Stromal cell of bone marrow (primary cell): ENCODE measurements around the gene SEC14L1.

ENCODE experiments used
- DNase-seq: peaks from one replicate; pipeline ENCODE4 v3.0.0-alpha.2; 2012; ENCODE audit warnings: low read depth

Gene SEC14L1

DNA sequence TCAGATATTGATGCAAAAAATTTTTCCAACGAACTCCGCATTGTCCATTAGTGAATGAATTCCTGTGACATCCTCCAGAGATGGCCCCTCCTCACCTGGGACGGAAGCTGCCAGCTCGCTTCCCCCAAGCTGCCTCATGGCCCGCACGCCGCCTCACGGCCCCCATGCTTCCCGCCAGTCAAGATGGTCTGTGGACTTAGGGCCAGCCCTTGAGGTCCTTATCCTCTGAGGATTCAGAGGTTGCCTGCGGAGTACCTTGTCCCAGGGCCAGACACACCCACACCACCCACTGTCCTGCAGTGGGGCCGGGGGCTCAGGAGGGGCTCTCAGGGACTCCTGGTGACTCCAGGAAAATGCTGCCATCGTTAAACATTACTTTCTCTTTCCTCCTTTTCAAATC lies 73.6 kb downstream of the SEC14L1 start:
- no peak for DNase-seq

GRCh38 chr17:77214743-77215142 lies 74.0 kb downstream of the SEC14L1 start:
- no peak for DNase-seq

DNA sequence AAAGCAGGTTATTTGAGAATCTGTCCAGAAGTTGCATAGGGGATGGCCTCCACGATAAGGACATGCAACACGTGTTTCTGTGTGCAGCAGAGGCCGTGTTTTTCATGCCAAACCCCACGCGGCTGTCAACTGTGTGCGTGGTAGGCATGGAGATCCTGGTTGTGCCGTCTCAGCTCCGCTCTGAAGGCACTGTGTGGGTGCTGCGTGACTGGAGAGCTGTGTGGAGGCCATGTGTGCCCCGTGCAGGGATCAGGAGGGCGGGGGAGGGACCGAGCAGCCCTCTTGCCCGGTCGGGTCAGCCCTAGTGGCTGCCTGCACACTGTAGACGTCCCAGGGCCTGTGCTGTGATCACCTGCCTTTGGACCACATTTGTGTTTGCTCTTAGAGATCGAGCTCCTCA lies 74.5 kb downstream of the SEC14L1 start:
- DNase-seq, result no peak

GRCh38 chr17:77216486-77216885 lies 75.7 kb downstream of the SEC14L1 start:
- DNase-seq, result no peak

DNA sequence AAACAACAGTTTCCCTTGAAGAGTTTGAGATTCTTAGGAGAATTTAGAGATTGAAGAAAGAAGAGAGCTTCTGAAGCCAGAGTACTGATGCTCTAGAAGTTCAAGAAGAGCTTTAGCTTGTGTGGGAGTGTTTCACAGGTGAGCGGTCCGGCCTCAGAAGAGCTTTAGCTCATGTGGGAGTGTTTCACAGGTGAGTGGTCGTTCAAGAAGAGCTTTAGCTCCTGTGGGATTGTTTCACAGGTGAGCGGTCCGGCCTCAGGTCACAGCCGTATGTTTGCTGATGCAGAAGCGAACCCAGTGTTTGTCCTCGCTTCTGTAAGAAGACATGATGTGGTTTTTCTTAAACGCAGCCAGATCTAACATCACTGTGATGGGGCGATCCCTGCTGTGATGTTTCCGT lies 76.4 kb downstream of the SEC14L1 start:
- no peak for DNase-seq

GRCh38 chr17:77217566-77217965 lies 76.8 kb downstream of the SEC14L1 start:
- no peak for DNase-seq

DNA sequence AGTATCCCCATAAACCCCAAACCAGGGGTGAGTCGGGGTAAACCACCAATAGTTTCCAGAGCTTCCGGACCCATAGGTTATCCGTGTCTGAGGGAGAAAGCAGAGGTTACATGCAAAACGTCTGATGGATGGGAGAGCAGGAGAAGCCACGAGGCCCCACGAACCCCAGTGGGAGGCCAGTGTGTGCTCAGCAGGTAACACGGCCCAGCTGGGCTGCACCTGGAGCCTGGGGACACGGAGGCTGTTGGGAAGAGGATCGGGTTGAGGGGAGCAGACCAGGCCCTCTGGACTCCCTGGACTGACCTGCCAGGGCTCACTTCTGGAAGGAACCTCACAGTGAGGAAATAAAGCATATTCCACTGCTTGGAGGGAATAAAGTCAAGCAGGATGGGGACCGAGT lies 78.1 kb downstream of the SEC14L1 start:
- no peak for DNase-seq

DNA sequence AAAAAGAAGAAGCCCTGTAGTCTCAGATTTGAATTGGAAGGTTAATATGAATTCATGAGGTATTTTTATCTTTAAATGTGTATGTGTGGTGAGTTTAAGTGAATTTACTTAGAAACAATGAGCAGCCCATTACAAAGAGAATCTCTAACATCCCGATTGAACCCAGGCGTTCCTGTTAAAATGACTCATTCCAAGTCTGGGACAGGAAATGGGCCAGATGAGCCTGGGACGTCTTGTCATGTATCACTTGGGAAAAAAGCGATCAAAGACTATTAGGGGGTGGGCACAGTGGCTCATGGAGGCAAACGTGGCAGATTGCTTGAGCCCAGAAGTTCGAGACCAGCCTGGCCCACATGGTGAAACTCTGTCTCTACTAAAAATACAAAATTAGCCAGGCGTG lies 81.6 kb downstream of the SEC14L1 start:
- no peak for DNase-seq

GRCh38 chr17:77223642-77224420 lies 83.1 kb downstream of the SEC14L1 start:
- no peak for DNase-seq

DNA sequence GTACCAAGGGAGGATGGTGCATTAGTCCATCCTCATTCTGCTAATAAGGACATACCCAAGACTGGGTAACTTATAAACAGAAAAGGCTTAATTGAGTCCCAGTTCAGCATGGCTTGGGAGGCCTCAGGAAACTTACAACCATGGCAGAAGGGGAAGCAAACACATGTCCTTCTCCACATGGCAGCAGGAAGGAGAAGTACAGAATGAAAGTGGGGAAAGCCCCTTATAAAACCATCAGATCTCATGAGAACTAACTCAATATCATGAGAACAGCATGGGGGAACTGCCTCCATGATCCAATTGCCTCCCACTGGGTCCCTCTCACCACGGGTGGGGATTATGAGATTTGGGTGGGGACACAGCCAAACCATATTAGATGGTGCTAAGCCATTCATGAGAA lies 84.5 kb downstream of the SEC14L1 start:
- no peak for DNase-seq

GRCh38 chr17:77227461-77228240 lies 86.9 kb downstream of the SEC14L1 start:
- no peak for DNase-seq

DNA sequence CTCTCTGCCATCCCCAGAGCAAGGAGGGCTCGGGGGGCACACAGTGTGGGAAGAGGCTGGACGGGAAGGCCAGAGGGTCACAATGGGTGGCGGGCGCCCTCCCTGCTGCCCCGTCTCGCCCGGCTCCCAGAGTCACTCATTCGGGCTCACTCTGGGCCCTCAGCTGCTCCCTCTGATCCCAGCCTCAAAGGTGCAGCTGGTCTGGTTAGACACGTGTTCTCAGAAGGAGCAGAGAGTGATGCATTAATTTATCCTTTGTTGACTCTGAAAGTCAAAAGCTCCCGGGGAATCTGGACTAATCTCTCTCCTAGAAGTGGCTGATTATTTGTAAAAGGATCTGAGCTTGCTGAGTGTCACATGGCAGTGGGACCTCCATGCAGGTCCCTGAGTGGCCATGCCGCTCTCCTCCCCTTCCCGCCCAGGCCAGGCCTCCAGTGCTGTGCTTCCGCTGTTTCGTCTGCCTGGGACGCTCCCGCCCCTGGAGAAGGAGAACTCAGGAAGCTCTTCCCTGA lies 87.5 kb downstream of the SEC14L1 start:
- DNase-seq, result no peak

GRCh38 chr17:77228816-77229215 lies 88.0 kb downstream of the SEC14L1 start:
- DNase-seq, result no peak

DNA sequence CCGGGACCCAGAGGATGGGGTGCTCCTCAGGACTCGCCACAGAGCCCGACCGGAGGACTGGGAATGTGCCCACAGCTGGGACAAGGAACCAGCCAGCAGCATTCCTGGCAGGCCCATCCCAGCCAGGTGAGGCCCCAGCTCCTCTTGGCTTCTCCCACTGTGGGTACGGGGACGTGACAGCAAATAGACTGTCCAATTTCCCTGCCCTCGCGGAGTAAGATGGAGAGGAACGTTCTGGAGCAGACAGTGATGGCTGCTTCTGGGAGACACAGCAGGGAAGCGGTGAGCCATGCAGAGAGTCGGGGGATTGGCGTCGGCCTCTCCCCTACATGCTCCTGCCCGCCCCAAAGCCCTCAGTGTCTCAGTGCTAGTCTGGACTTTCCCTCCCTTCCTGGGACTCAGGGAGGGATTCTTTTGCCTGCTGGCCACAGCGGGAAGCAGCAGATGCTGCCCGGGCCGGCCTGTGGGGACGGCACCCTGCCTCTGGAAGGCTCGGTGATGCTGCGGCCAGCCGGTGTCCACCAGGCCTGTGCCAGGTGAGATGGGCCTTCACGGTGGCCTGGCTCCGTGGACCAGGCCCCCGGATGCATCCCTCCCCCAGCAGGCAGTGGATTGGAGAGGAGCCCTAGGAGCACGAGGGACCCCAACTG lies 89.1 kb downstream of the SEC14L1 start:
- DNase-seq, result no peak

DNA sequence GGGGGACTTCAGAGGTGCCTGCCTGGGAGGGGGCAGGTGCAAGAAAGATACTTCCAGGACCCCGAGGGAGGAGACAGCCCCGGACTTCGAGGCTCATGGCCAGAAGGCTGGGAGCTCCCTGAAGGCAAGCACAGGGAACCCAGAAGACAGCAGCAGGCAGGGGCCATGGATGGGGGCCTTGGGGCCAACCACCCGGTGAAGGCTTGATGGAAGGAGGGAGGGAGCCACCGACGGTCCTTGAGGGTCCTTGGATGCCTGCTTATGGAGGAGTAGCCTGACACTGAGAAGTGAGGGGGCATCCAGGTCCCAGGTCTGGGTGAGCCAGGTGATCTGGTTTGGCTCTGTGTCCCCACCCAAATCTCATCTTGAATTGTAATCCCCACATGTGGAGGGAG lies 89.7 kb downstream of the SEC14L1 start:
- DNase-seq, result no peak

DNA sequence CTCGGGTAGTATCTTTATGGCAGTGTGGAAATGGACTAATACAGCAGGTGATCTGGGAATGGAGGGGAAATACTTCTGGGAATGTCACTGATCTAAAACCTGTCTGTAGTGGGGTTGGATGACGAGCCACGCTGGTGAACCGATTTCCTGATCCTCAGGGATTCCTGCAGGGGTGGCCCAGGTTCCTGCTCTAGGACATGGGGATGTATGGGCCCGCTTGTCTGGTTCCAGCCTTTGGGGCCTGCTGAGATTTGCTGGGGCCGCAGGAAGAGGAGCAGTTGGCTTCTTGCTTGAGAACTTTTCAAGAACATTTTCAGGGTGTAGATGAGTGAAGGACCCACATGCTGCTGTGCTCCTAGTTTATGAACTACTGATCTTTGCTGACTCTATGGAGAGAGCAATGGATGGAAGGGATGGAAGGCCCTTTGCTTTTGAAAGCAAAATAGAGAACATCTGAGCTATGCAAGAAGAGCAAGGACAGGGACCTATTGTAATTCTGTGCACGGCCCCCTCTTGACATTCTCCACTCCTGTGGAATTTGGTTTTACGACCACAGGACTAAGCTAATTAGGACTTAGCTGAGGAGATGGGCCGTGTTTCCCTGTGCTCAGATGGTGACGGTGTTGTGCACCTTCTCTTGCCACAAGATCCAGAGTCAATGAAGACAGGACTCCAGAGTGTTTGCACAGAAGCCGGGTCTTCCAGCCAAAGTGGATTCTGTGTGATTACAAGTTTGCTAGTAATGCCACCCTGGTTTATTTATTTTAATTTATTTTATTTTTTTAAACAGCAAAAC lies 90.5 kb downstream of the SEC14L1 start:
- no peak for DNase-seq

- no peak for DNase-seq
These were observed 92.4 kb downstream of the SEC14L1 start for GRCh38 chr17:77233127-77233526.

DNA sequence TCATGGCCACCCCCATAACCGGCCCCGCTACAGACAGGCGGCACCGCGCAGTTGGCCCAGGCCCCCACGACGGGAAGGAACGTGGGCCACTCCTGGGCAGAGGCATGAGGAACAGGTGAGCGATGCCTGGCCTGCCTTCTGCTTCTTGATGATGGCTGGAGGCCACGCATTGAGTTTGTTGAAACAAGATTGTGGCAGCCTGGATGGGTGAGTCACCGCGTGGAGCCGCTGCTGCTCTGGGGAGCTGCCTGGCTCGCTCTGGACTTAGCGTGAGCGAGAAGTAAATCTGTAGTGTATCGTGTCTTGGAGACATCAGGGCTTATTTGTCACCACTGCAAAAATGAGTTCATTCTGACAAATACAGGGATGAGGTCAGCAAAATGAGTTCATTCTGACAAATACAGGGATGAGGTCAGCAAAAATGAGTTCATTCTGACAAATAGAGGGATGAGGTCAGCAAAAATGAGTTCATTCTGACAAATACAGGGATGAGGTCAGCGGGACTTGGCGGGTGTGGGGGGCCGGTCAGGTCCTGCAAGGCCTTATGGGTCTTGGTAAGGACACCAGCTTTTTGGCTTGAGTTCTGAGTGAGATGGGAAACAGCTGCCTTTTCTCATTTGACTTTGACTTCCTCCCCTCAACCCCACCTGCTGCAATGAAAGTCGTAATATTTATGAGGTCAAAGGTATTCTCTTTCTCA lies 93.0 kb downstream of the SEC14L1 start:
- peak; percentile 61 for DNase-seq

DNA sequence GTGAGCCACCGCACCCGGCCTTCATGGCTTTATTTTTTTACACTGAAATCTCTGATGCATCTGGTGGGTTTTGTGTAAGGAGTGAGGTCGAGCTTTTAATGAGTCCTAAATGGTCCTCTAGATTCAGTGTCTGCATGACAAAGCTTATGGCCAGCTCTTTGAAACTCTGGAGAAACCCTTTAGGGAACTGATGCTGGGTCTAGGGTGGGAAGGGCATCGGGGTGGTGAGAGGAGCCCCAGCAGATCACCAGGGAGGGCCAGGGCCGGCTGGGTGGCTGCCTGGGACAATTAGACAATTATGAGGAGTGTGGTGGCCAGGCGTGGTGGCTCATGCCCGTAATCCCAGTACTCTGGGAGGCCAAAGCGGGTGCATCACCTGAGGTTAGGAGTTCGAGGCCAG lies 93.9 kb downstream of the SEC14L1 start:
- no peak for DNase-seq

- peak; percentile 79 for DNase-seq
These were observed 94.7 kb downstream of the SEC14L1 start for GRCh38 chr17:77235370-77235941.
